ENCODE data around the gene FOXC2.

The FOXC2 gene

GRCh38 chr16:86590501-86591144 is 24.0 kb downstream of the FOXC2 start:
- no peak for DNase-seq (ENCODE audit: low read depth)

- DNase-seq (ENCODE audit: low read depth), result no peak
Measured at GRCh38 chr16:86591270-86591669, 24.6 kb downstream of the FOXC2 start.

- DNase-seq (ENCODE audit: low read depth), result no peak
Measured at GRCh38 chr16:86593913-86594620, 27.4 kb downstream of the FOXC2 start.

- DNase-seq (ENCODE audit: low read depth), result no peak
Measured at GRCh38 chr16:86594721-86595120, 28.1 kb downstream of the FOXC2 start.

- DNase-seq (ENCODE audit: low read depth), result no peak
Measured at GRCh38 chr16:86595983-86596605, 29.5 kb downstream of the FOXC2 start.

GRCh38 chr16:86597126-86597879 is 30.7 kb downstream of the FOXC2 start:
- DNase-seq (ENCODE audit: low read depth), result no peak

GRCh38 chr16:86597880-86598606 is 31.4 kb downstream of the FOXC2 start:
- no peak for DNase-seq (ENCODE audit: low read depth)

GRCh38 chr16:86598607-86599565 is 32.3 kb downstream of the FOXC2 start:
- DNase-seq (ENCODE audit: low read depth), result no peak

GRCh38 chr16:86601356-86601755 is 34.7 kb downstream of the FOXC2 start:
- DNase-seq (ENCODE audit: low read depth), result no peak

GRCh38 chr16:86602521-86602920 is 35.9 kb downstream of the FOXC2 start:
- DNase-seq (ENCODE audit: low read depth), result no peak

GRCh38 chr16:86604436-86605193 is 38.0 kb downstream of the FOXC2 start:
- peak; percentile 20 for DNase-seq (ENCODE audit: low read depth)

- no peak for DNase-seq (ENCODE audit: low read depth)
Measured at GRCh38 chr16:86605950-86606349, 39.3 kb downstream of the FOXC2 start.

GRCh38 chr16:86608301-86608747 is 41.7 kb downstream of the FOXC2 start:
- DNase-seq (ENCODE audit: low read depth), result no peak

GRCh38 chr16:86609115-86609514 is 42.5 kb downstream of the FOXC2 start:
- no peak for DNase-seq (ENCODE audit: low read depth)

- DNase-seq (ENCODE audit: low read depth), result no peak
Measured at GRCh38 chr16:86609661-86610060, 43.0 kb downstream of the FOXC2 start.

GRCh38 chr16:86610779-86611524 is 44.3 kb downstream of the FOXC2 start:
- DNase-seq (ENCODE audit: low read depth), result no peak

- DNase-seq (ENCODE audit: low read depth), result no peak
Measured at GRCh38 chr16:86611525-86611855, 44.9 kb downstream of the FOXC2 start.

- DNase-seq (ENCODE audit: low read depth), result no peak
Measured at GRCh38 chr16:86611941-86612340, 45.3 kb downstream of the FOXC2 start.

GRCh38 chr16:86614699-86615098 is 48.1 kb downstream of the FOXC2 start:
- DNase-seq (ENCODE audit: low read depth), result no peak

Measured in activated T-helper 1 cell treated with Interleukin-2 at 50 U/mL for 16 hours (primary cell).